ENCODE measurements around the gene BIN2. TPM values are rescaled to one million over a fixed set of nuclear protein-coding genes. Genes with fewer than 3 reads are reported as not detected.

BIN2 gene
- total and polyA plus RNA-seq, 9 of the 15 experiments (the other 6 are each of a cell fraction or from before 2014, with no cell fraction given): 0.04 to 0.39 (median 0.25) TPM; not detected in 1

- TF ChIP-seq OTX1 (CRISPR knock-in tag; IDR thresholded peaks at IDR 0.05): peak; percentile 96
- TF ChIP-seq HINFP (tag; conservative IDR thresholded peaks at IDR 0.05; ENCODE audit: low read depth): 0 out of 2 replicates have a peak, but pooled peaks have one; percentile 53
- no peak for TF ChIP-seq PCBP2 (IDR thresholded peaks at IDR 0.05; ENCODE audit: low read depth, low read length, poor library complexity, severe bottlenecking)
- TF ChIP-seq ZNF398 (CRISPR knock-in tag; IDR thresholded peaks at IDR 0.05): no peak
- TF ChIP-seq AFF4 (CRISPR knock-in tag; IDR thresholded peaks at IDR 0.05): peak; percentile 46; the same call in 1 of the 2 replicates
- peak; percentile 41; the same call in 1 of the 2 replicates for TF ChIP-seq ZNF212 (CRISPR knock-in tag; IDR thresholded peaks at IDR 0.05)
- peak; percentile 88; the same call in 1 of the 2 replicates for TF ChIP-seq ERF (CRISPR knock-in tag; IDR thresholded peaks at IDR 0.05)
- peak; percentile 47 for TF ChIP-seq TBP (optimal IDR thresholded peaks at IDR 0.05; ENCODE audit: low read depth, low read length)
- peak; percentile 57; the same call in 1 of the 2 replicates for TF ChIP-seq ZNF449 (CRISPR knock-in tag; IDR thresholded peaks at IDR 0.05)
- no peak for TF ChIP-seq CCAR2 (IDR thresholded peaks at IDR 0.05; ENCODE audit: low read depth, low read length)
- no peak for TF ChIP-seq PRMT5 (CRISPR knock-in tag; IDR thresholded peaks at IDR 0.05)
- TF ChIP-seq DMBX1 (CRISPR knock-in tag; IDR thresholded peaks at IDR 0.05; ENCODE audit: borderline replicate concordance): peak; percentile 87
- TF ChIP-seq ZNF586 (CRISPR knock-in tag; conservative IDR thresholded peaks at IDR 0.05): 0 out of 2 replicates have a peak, but pooled peaks have one; percentile 50
- TF ChIP-seq TRIM24 (IDR thresholded peaks at IDR 0.05): peak; percentile 65 to 66; a peak in 2 of 4 replicates
- TF ChIP-seq CEBPB (tag; IDR thresholded peaks at IDR 0.05): no peak
Observed at GRCh38 chr12:51246254-51246853, 77.6 kb downstream of the BIN2 start (continued).

Measured in K562 (cell line).